Measurements from ENCODE around the gene ALDH1A3.

Gene ALDH1A3

DNA sequence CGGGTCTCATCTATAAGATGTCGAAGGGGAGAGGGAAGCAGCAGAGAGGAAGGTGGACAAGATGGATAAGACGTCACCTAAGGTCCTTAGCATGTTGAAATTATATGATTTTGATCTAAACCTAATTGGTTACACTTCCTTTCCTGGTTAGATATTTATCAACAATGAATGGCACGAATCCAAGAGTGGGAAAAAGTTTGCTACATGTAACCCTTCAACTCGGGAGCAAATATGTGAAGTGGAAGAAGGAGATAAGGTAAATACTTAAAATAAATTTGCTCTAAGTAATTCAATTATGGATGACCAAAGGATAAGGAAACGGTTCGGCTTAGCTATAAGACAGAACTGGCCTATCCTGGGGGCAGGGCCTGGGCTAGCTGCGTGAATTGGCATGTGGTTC lies 5.5 kb downstream of the ALDH1A3 start:
- DNase-seq (ENCODE audit: low spot score) = no peak

DNA sequence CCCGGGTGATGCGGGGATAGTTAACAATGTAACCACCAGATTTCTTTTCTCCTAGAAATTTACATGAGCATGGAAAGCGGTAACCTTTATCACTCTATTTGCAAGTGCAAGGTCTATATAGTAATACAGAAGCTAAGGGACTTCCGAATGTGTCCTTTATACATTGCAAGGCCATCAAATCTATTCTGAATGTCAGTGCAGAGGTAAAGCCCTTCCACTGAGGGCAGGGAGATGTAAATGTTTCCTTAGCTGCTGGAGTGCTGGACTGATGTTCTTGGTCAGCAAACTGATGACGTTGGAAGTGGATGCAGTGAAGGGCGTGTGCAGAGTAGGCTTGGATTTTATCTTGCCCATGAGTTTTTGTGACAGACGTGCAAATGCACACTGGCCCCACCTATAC lies 6.2 kb downstream of the ALDH1A3 start:
- DNase-seq (ENCODE audit: low spot score) = no peak

DNA sequence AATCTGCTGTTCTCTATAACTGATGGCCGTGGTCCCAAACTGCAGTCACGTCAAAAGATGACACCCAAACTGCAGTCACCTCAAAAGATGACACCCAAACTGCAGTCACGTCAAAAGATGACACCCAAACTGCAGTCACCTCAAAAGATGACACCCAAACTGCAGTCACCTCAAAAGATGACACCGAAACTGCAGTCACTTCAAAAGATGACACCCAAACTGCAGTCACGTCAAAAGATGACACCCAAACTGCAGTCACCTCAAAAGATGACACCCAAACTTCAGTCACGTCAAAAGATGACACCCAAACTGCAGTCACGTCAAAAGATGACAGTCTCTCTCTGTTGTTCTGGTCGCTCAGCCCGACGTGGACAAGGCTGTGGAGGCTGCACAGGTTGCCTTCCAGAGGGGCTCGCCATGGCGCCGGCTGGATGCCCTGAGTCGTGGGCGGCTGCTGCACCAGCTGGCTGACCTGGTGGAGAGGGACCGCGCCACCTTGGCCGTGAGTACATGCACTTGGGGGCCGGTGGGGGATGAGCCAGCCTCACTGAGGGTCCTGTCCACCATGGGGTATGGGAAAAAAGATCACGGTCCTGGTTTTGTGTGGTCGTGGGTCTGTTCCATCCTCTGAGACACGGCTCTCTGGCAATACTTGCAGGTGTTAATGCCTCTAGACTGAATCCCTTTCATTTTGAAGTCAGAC lies 7.7 kb downstream of the ALDH1A3 start:
- no peak for DNase-seq (ENCODE audit: low spot score)

- DNase-seq (ENCODE audit: low spot score) = no peak
These were observed 9.9 kb downstream of the ALDH1A3 start for GRCh38 chr15:100889385-100890050.

GRCh38 chr15:100890051-100890720 lies 10.6 kb downstream of the ALDH1A3 start:
- no peak for DNase-seq (ENCODE audit: low spot score)

- no peak for DNase-seq (ENCODE audit: low spot score)
These were observed 11.2 kb downstream of the ALDH1A3 start for GRCh38 chr15:100890850-100891249.

GRCh38 chr15:100891307-100892012 lies 11.8 kb downstream of the ALDH1A3 start:
- DNase-seq (ENCODE audit: low spot score) = no peak

- DNase-seq (ENCODE audit: low spot score) = no peak
These were observed 12.4 kb downstream of the ALDH1A3 start for GRCh38 chr15:100892013-100892355.

- no peak for DNase-seq (ENCODE audit: low spot score)
These were observed 13.8 kb downstream of the ALDH1A3 start for GRCh38 chr15:100893261-100893963.

- DNase-seq (ENCODE audit: low spot score) = no peak
These were observed 14.3 kb downstream of the ALDH1A3 start for GRCh38 chr15:100893964-100894295.

- no peak for DNase-seq (ENCODE audit: low spot score)
These were observed 16.1 kb downstream of the ALDH1A3 start for GRCh38 chr15:100895721-100896120.

- no peak for DNase-seq (ENCODE audit: low spot score)
These were observed 17.9 kb downstream of the ALDH1A3 start for GRCh38 chr15:100897221-100898151.

DNA sequence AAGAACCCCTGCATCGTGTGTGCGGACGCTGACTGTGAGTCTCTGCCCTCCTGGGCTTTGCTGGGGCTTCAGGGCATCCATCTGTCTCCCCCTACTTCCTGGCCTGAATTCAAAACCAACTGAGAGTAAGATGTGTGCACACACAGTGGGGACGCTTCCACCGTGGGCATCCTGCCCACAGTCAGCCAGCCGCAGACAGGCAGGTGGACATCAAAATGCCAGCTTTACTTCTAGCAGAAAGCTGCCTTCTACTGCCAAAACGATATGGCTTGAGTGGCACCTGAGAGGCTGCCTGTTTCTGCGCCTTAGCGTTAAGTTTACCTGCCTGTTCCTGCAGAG lies 18.5 kb downstream of the ALDH1A3 start:
- no peak for DNase-seq (ENCODE audit: low spot score)

- DNase-seq (ENCODE audit: low spot score) = no peak
These were observed 19.2 kb downstream of the ALDH1A3 start for GRCh38 chr15:100898661-100899462.

- no peak for DNase-seq (ENCODE audit: low spot score)
These were observed 20.0 kb downstream of the ALDH1A3 start for GRCh38 chr15:100899601-100900000.

- no peak for DNase-seq (ENCODE audit: low spot score)
These were observed 20.6 kb downstream of the ALDH1A3 start for GRCh38 chr15:100900136-100900794.

- no peak for DNase-seq (ENCODE audit: low spot score)
These were observed 21.2 kb downstream of the ALDH1A3 start for GRCh38 chr15:100900795-100901169.

- DNase-seq (ENCODE audit: low spot score) = no peak
These were observed 21.7 kb downstream of the ALDH1A3 start for GRCh38 chr15:100901296-100901695.

DNA sequence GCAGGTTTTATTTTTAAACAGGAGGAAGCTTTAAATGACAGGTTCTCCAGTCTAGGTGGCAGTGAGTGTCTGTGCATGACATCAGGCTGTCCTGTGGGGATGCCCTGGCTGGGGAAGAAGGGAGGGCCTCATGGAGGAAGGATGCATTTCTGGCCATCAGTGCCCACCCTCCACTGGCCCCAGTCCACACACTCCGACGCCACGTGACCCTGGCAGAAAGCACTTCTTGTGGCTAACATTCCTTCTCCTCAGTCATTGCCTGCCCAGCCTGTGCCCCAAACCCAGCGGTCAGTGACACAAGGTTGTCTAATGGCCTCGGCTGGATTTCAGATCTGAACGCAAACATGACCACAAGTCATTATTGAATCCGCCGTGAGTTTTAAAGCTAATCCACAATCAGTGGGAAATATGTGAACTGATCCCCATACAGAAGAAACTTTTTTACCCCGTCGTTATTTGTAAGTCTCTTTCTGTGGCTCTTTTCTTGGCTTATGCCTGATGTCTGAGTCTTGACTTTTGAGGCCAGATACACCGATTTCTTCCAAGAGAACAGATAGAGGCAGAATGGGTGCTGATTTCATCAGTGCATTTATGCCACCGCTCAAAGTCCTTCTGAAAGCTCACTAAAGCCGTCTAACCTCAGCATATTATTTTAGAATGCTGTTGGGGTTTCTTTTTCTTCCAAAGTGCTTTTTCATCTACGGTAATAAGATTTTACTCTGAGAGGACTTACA lies 22.2 kb downstream of the ALDH1A3 start:
- DNase-seq (ENCODE audit: low spot score) = no peak
